IPS-20b (cell line): ENCODE measurements around the gene CIRBP.

Source experiments
- H3K27ac ChIP-seq: one replicate; pipeline ENCODE4 v1.5.1; 2013; ENCODE audit warnings: low read length
- H3K27me3 ChIP-seq: 2 replicates; pipeline ENCODE4 v1.6.1; 2013; ENCODE audit warnings: mild to moderate bottlenecking, low read length, inconsistent platforms; ENCODE audit not compliant: insufficient read depth
- H3K36me3 ChIP-seq: 2 replicates; pipeline ENCODE4 v1.6.1; 2013; ENCODE audit warnings: low read depth, mild to moderate bottlenecking, inconsistent platforms, low read length, moderate library complexity; ENCODE audit not compliant: insufficient read depth
- H3K4me1 ChIP-seq: 2 replicates; pipeline ENCODE4 v1.6.1; 2013; ENCODE audit warnings: mild to moderate bottlenecking, control low read depth, inconsistent platforms, low read length, moderate library complexity; ENCODE audit not compliant: insufficient read depth
- H3K4me3 ChIP-seq: 2 replicates; pipeline ENCODE4 v1.5.1; 2013; ENCODE audit warnings: mild to moderate bottlenecking, low read length, inconsistent platforms
- H3K9ac ChIP-seq: 2 replicates; pipeline ENCODE4 v1.6.1; 2013; ENCODE audit warnings: low read depth, mild to moderate bottlenecking, inconsistent platforms, low read length, moderate library complexity
- H3K9me3 ChIP-seq: 2 replicates; pipeline ENCODE4 v1.6.1; 2013; ENCODE audit warnings: mild to moderate bottlenecking, low read depth, low read length, inconsistent platforms; ENCODE audit not compliant: insufficient read depth

The CIRBP gene

DNA sequence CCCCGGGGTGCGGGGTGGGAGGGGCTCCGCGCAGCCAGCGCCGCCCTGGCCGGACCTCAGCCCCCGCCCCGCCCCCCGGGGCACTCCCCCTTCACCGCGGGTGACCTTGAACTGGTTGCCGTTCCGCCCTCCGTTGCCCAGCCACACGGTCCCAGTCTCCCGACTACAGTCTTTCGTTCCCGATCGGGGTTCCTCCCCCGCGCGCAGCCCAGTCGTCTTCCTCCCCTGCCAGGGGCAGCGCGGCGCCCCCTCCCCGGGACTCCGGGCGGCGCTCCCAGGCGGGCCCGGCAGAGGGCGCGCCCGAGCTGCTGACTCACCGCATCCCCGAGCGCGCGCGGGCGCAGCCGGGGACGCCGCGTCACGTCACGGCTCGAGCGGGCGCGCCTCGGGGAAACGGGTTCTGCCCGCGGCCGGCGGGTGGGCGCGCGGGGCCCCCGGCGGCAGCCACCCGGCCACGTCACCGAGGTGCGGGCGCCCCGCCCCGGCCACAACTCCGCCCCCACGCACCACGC lies 20.3 kb upstream of the CIRBP start:
- peak overlapping the region; percentile 76 for H3K4me3 ChIP-seq
- H3K27ac ChIP-seq = peak overlapping the region; percentile 77
- no peaks in the 10 kb centered on the region for H3K27me3 ChIP-seq
- no peaks in the 10 kb centered on the region for H3K9me3 ChIP-seq
- H3K9ac ChIP-seq = peak overlapping the region; percentile 83
- H3K4me1 ChIP-seq = 0 out of 2 replicates have a peak, but pooled peaks cover 4% of the 10 kb centered on the region
- peaks cover 25% of the 10 kb centered on the region for H3K36me3 ChIP-seq

DNA sequence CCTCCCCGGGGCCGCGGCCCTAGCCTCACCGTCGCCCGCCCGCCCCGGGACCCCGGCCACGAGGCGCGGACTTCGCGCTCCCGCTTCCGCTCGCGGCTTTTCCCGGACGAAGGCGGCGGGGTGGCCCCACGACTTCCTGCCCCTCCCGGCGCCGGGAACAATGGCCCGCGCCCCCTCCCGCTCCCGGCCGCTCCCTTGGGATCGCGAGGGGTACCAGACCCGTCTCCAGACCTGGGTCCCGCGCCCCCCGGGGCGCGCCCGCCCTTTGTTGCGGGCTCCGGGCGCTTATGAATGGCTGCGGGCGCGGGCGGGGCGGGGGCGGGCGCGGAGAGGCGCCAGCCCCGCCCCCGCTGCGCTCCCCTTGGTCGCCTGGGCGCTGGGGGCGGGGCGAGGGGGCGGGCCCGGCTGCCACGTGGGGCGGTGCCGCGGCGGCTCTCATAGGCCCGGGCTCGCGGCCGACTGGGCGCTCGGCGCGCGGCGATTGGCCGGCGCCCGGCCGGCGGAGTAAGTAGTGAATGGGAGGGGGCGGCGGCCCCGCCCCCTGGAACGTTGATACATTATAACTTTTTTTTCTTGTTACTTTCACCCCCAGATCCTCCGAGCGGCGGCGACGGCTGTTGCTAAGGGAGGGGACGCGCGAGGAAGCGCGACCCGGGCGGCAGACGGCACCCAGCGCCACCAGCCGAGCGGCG lies 19.7 kb upstream of the CIRBP start:
- Histone ChIP-seq H3K4me1 (0 out of 2 replicates have a peak, but pooled peaks cover 4% of the 10 kb centered on the region), H3K27ac (no peak overlapping the region), H3K27me3 (no peaks in the 10 kb centered on the region)

DNA sequence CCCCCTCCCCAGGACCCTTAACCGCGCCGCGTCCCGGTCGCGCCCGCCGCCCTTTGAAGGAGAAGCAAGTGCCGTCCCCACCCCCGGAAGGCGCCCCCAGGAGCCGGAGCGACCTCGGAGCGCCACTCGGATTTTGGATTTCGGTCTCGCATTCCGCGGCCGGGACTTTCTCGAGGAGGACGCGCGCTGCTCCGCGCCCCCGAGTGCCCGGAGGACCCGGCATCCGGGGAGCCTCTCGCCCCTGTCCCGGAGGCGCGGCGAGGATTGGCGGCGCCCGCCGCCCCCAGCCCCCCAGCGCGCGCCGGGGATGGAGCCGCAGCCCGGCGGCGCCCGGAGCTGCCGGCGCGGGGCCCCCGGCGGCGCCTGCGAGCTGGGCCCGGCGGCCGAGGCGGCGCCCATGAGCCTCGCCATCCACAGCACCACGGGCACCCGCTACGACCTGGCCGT lies 19.1 kb upstream of the CIRBP start:
- peak overlapping the region; percentile 93; the same call in 1 of the 2 replicates for H3K4me3 ChIP-seq
- no peaks in the 10 kb centered on the region for H3K27me3 ChIP-seq
- peaks cover 36% of the 10 kb centered on the region for H3K36me3 ChIP-seq
- H3K4me1 ChIP-seq = no peaks in the 10 kb centered on the region
- H3K27ac ChIP-seq = no peak overlapping the region
- H3K9me3 ChIP-seq = no peaks in the 10 kb centered on the region
- peak overlapping the region; percentile 99; the same call in 1 of the 2 replicates for H3K9ac ChIP-seq

More for the DNA sequence above, 19.7 kb upstream of the CIRBP start:
- peak overlapping the region; percentile 78; the same call in 1 of the 2 replicates for H3K9ac ChIP-seq
- no peaks in the 10 kb centered on the region for H3K9me3 ChIP-seq
- H3K36me3 ChIP-seq = peaks cover 31% of the 10 kb centered on the region
- peak overlapping the region; percentile 71; the same call in 1 of the 2 replicates for H3K4me3 ChIP-seq

DNA sequence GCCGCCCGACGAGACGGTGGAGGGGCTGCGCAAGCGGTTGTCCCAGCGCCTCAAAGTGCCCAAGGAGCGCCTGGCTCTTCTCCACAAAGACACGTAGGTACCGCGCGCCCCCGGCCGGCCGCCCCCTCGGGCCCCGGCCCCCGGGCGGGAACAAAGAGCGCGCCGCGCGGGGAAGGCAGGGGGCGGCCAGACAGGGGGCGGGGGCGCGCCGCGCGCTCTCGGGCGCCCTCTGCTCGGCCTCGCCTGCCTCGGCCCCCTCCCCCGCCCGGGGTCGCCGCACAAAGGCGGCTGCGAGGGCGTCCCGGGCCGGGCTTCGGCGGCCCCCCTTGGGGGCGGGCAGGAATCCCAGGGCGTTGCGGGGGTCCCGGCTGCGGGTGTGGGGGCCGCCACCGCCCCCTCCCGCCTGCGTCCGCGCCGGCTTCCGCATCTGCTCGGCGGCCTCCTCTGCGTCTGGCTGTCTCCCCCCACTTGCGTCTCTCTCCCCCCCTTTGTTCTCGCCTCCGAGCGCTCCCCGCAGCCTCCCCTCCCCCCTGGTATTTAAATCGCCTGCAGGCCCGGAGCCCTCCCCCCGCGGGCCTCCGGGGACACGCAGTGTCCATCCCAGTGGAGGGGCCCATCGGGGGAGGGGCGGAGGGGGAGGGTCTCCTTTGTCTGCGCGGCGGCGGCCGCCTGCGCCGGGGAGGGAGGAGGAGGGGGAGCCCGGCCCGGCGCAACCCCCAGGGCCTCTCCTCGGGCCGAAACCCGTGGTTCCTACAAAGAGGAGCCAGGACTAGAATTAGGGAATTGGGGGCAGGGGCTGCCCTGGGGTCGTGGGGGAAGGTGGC lies 18.5 kb upstream of the CIRBP start:
- H3K36me3 ChIP-seq = peaks cover 43% of the 10 kb centered on the region
- H3K4me3 ChIP-seq = peak overlapping the region; percentile 93
- H3K4me1 ChIP-seq = no peaks in the 10 kb centered on the region
- H3K27ac ChIP-seq = peak overlapping the region; percentile 85
- H3K9me3 ChIP-seq = no peaks in the 10 kb centered on the region
- peak overlapping the region; percentile 99 for H3K9ac ChIP-seq
- no peaks in the 10 kb centered on the region for H3K27me3 ChIP-seq

DNA sequence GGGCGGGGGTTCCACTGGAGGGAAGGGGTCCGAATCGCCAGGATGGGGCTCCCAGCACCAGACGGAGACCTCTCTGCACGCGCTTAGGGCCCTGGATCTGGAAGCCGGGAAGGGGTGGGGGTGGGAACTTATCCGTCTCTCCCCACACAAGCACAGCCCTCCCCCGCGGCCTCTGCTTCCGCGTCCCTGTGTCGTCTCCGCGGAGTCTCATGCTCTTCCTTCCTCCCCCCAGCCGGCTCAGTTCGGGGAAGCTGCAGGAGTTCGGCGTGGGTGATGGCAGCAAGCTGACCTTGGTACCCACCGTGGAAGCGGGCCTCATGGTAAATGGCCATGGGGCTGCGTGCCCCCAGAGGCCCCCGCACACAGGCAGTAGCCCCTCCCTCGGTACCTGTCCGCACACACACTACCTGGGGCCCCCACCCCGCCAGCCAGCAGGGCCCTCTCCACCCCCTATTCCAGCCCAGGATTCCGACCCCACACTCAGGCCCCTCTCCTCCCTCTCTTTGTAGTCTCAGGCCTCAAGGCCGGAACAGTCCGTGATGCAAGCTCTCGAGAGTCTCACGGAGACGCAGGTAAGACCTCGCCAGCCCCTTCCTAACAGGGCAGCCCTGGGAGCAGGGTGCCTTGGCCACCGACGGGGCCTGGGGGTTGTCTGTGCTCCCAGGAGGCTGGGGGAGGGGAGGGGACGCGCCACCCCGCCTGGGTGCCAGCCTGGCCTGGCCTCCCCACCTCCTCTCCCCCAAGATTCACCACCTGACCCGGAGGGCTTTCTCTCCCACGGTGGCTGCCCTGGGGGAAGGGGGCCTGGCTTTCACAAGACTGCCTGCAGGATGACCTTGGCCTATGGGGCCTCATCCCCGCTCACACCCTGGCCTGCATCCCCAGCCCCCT lies 17.6 kb upstream of the CIRBP start:
- Histone ChIP-seq H3K9me3 (no peaks in the 10 kb centered on the region), H3K36me3 (peaks cover 51% of the 10 kb centered on the region), H3K4me1 (no peaks in the 10 kb centered on the region), H3K4me3 (peak overlapping the region; percentile 93), H3K27ac (peak overlapping the region; percentile 85), H3K9ac (peak overlapping the region; percentile 99), H3K27me3 (no peaks in the 10 kb centered on the region)

DNA sequence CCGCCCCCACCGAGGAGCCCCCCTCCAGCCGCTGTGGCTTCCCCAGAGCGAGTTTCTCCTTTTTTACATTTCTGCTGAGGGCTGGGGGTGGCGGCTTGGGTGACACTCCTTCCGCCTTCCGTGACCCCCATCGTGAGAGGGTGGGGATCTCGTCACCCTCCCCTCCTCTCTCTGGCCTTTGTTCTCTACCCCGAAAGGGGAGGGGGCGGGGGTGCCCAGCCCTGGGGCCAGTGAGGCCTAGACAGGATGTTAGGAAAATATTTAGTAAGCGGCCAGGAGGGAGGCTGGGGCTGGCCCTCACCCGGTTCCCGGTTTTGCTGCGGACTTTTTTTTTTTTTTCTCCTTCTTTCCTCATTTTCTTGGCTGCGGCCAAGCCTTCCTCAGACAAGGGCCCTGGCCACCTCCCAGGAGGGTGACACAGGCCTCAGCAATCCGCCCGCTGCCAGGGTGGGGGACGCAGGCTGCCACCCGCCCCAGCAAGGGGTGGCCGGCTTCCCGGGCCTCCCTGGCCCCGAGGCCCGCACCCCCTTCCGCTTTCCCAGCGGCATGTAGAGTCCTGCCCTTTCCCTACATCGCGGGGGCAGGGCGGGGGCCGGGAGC lies 16.8 kb upstream of the CIRBP start:
- Histone ChIP-seq H3K27ac (peak overlapping the region; percentile 49), H3K9me3 (no peaks in the 10 kb centered on the region), H3K36me3 (peaks cover 59% of the 10 kb centered on the region), H3K9ac (peak overlapping the region; percentile 99; the same call in 1 of the 2 replicates), H3K27me3 (no peaks in the 10 kb centered on the region), H3K4me1 (no peaks in the 10 kb centered on the region), H3K4me3 (peak overlapping the region; percentile 93; the same call in 1 of the 2 replicates)

DNA sequence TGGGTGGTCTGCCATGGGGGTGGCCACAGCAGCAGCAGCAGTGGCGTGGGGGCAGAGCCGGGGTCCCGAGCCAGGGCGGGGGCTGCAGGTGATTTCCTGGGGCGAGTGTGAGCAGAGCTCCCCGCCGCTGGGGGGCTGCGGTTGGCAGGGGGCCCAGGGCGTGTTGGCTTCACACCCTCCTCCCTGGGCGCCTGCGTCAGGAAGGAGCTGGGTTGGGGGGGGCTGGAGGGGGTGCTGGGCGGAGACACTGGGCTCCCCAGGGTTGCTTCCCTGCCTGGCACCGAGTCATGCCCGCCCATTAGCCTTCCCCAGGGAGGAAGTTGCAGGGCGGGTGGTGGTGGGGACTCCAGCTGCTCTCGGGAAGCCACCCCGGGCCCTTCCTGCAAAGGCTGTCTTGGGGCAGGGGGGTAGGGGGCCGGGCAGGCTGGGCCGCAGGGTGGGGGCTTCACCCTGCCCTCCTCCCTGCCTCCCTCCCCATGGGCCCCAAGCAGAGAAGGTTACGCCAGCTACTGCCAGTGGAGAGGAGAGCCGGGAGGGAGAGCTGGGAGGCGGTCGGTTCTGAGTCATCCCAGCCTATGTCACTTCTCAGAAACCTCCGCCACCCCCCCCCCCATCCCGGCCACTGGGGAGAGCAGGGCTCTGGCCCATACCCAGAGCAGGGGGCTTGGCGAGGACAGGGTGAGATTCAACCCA lies 16.2 kb upstream of the CIRBP start:
- Histone ChIP-seq H3K27me3 (no peaks in the 10 kb centered on the region), H3K36me3 (peaks cover 65% of the 10 kb centered on the region), H3K9me3 (no peaks in the 10 kb centered on the region), H3K27ac (no peak overlapping the region), H3K9ac (no peak overlapping the region), H3K4me1 (no peaks in the 10 kb centered on the region), H3K4me3 (no peak overlapping the region)

DNA sequence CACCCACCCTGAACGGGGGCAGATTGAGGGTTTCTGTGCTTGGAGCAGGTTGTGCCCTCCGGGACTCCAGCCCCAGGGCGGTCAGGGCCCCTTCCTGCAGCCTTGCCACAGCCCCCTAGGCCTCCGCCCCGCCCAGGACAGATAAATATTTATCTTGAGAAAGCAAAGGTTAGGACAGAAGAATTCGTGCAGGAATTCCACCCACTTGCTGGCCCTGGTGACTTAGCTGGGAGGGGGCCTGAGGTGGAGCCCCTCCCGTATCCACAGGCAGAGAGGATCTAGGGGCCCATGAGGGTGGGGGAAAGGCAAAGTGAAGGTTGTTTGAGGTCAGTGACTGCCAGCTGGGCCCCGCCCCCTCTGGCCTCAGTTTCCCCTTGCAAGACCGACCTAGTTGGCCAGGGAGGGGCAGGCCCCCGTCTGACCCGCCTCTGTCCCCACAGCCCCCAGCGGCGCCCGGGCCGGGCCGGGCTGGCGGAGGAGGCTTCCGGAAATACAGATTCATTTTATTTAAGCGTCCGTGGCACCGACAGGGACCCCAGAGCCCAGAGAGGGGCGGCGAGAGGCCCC lies 15.5 kb upstream of the CIRBP start:
- H3K36me3 ChIP-seq = peaks cover 70% of the 10 kb centered on the region
- no peak overlapping the region for H3K4me3 ChIP-seq
- no peaks in the 10 kb centered on the region for H3K4me1 ChIP-seq
- no peaks in the 10 kb centered on the region for H3K9me3 ChIP-seq
- H3K9ac ChIP-seq = no peak overlapping the region
- no peak overlapping the region for H3K27ac ChIP-seq
- H3K27me3 ChIP-seq = no peaks in the 10 kb centered on the region

DNA sequence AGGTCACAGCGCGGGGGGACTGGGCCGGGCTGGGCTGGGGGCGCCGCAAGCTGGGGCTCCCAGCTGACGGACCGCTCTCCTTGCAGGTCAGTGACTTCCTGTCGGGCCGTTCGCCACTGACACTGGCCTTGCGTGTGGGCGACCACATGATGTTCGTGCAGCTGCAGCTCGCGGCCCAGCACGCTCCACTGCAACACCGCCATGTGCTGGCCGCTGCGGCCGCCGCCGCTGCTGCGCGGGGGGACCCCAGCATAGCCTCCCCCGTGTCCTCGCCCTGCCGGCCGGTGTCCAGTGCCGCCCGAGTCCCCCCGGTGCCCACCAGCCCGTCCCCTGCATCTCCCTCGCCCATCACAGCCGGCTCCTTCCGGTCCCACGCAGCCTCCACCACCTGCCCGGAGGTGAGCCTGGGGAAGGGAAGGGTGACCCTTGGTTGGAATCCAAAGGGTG lies 15.0 kb upstream of the CIRBP start:
- peaks cover 70% of the 10 kb centered on the region for H3K36me3 ChIP-seq
- H3K27me3 ChIP-seq = no peaks in the 10 kb centered on the region
- peaks cover 3% of the 10 kb centered on the region; the same call in 1 of the 2 replicates for H3K4me1 ChIP-seq
- no peaks in the 10 kb centered on the region for H3K9me3 ChIP-seq
- H3K27ac ChIP-seq = no peak overlapping the region
- 0 out of 2 replicates have a peak overlapping the region, but pooled peaks have one; percentile 21 for H3K9ac ChIP-seq
- no peak overlapping the region for H3K4me3 ChIP-seq

DNA sequence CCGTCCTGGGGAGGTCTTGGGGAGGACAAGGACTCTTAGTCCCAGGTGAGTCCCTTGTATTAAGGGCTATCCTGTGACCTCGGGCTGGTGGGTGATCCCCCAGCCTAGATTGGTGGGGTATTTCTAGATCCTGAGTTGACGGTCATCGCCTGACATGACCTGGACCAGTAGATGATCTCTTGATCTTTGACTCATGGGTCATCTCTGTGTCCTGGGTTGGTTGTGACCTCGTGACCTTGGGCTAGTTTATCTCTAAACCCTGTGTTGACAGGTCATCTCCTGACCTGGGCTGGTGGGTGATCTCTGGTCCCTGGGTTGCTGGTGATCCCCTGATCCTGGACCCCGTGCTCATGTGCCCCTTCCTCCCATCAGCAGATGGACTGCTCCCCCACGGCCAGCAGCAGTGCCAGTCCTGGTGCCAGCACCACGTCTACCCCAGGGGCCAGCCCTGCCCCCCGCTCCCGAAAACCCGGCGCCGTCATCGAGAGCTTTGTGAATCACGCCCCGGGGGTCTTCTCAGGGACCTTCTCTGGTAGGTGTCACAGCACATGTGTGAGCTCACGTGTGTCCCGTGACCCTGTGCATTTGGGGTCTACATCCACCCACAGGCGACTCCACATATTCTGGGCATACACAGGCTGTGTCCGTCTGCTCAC lies 14.5 kb upstream of the CIRBP start:
- no peaks in the 10 kb centered on the region for H3K9me3 ChIP-seq
- no peak overlapping the region for H3K4me3 ChIP-seq
- H3K9ac ChIP-seq = peak overlapping the region; percentile 21; the same call in 1 of the 2 replicates
- H3K27ac ChIP-seq = no peak overlapping the region
- peaks cover 8% of the 10 kb centered on the region; the same call in 1 of the 2 replicates for H3K4me1 ChIP-seq
- H3K36me3 ChIP-seq = peaks cover 70% of the 10 kb centered on the region
- H3K27me3 ChIP-seq = no peaks in the 10 kb centered on the region
